ENCODE data around the gene GAL3ST2. TPM values are rescaled to one million over a fixed set of nuclear protein-coding genes. Genes with fewer than 3 reads are reported as not detected.

GAL3ST2 gene
- total RNA-seq, 2 experiments from 2014 or later = 1.5 to 1.9 TPM

- peaks cover 13% of the 10 kb centered on the region for H3K4me1 Mint-ChIP-seq (ENCODE audit: low read depth)
- H3K4me3 Mint-ChIP-seq = peak overlapping the region; percentile 7
- TF ChIP-seq, protein P1, sequence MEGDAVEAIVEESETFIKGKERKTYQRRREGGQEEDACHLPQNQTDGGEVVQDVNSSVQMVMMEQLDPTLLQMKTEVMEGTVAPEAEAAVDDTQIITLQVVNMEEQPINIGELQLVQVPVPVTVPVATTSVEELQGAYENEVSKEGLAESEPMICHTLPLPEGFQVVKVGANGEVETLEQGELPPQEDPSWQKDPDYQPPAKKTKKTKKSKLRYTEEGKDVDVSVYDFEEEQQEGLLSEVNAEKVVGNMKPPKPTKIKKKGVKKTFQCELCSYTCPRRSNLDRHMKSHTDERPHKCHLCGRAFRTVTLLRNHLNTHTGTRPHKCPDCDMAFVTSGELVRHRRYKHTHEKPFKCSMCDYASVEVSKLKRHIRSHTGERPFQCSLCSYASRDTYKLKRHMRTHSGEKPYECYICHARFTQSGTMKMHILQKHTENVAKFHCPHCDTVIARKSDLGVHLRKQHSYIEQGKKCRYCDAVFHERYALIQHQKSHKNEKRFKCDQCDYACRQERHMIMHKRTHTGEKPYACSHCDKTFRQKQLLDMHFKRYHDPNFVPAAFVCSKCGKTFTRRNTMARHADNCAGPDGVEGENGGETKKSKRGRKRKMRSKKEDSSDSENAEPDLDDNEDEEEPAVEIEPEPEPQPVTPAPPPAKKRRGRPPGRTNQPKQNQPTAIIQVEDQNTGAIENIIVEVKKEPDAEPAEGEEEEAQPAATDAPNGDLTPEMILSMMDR (IDR thresholded peaks at IDR 0.05) = no peak
- H3K36me3 Mint-ChIP-seq (ENCODE audit: low read depth) = peaks cover 27% of the 10 kb centered on the region
- no peaks in the 10 kb centered on the region for H3K27me3 ChIP-seq (ENCODE audit: control insufficient read depth in 1 of 2, insufficient read depth in 2 of 2, low read length in 2 of 2)
- ChIA-PET CTCF (interaction anchor here (1.6 to 2.3 kb wide), 3 partner anchors 25 to 62 kb away, joined by 6 to 7 read pairs (median 6); partner anchors contain the start of genes D2HGDH and ING5), POLR2A (interaction anchor here (1.1 to 1.4 kb wide), 2 partner anchors 23 to 96 kb away, joined by 3 to 5 read pairs; no protein-coding TSS in a partner anchor)
- peaks cover 0 to 9% of the 10 kb centered on the region in 2 experiments for H3K9me3 ChIP-seq (ENCODE audit: control insufficient read depth in 1 of 2, insufficient read depth in 1 of 2, low read length in 2 of 2)
- intact Hi-C loops (cut with DNase I, micrococcal nuclease) = no loop called here
- H3K9me3 Mint-ChIP-seq = peaks cover 3% of the 10 kb centered on the region
- H3K27ac ChIP-seq (ENCODE audit: low read depth in 1 of 2, low read length in 2 of 2) = peak overlapping the region; percentile 21 to 32
- peak in 4 of 14 experiments; percentile 5 to 64 (median 58) for DNase-seq
- H3K36me3 ChIP-seq (ENCODE audit: insufficient read depth, low read length) = peaks cover 6% of the 10 kb centered on the region
- peak overlapping the region; percentile 85 for H3K27ac Mint-ChIP-seq
- H3K27me3 Mint-ChIP-seq = no peaks in the 10 kb centered on the region
- H3K4me1 ChIP-seq (ENCODE audit: insufficient read depth, low read length) = peaks cover 61% of the 10 kb centered on the region
- peak; percentile 26 for ATAC-seq (ENCODE audit: poor library complexity)
- peak overlapping the region; percentile 26 for H3K4me3 ChIP-seq (ENCODE audit: low read length)
Observed at GRCh38 chr2:241763551-241764274, 12.9 kb upstream of the GAL3ST2 start.

- no peak overlapping the region for H3K27ac ChIP-seq (ENCODE audit: low read depth in 1 of 2, low read length in 2 of 2)
- no peaks in the 10 kb centered on the region for H3K27me3 Mint-ChIP-seq
- H3K4me1 ChIP-seq (ENCODE audit: insufficient read depth, low read length) = peaks cover 53% of the 10 kb centered on the region
- peak in 3 of 14 experiments; percentile 2 to 20 (median 9) for DNase-seq
- peaks cover 6% of the 10 kb centered on the region for H3K36me3 ChIP-seq (ENCODE audit: insufficient read depth, low read length)
- POLR2A ChIA-PET = no interaction called here
- no peak for ATAC-seq (ENCODE audit: poor library complexity)
- H3K4me3 Mint-ChIP-seq = no peak overlapping the region
- peaks cover 13% of the 10 kb centered on the region for H3K4me1 Mint-ChIP-seq (ENCODE audit: low read depth)
- CTCF ChIA-PET = interaction anchor here (2.3 kb wide), 1 partner anchor 24 kb away, joined by 7 read pairs; no protein-coding TSS in a partner anchor
- peak overlapping the region; percentile 85 for H3K27ac Mint-ChIP-seq
- peaks cover 3% of the 10 kb centered on the region for H3K9me3 Mint-ChIP-seq
- no peak overlapping the region for H3K4me3 ChIP-seq (ENCODE audit: low read length)
- TF ChIP-seq, protein P1 (IDR thresholded peaks at IDR 0.05) = no peak
- no peaks in the 10 kb centered on the region for H3K27me3 ChIP-seq (ENCODE audit: control insufficient read depth in 1 of 2, insufficient read depth in 2 of 2, low read length in 2 of 2)
- H3K9me3 ChIP-seq (ENCODE audit: control insufficient read depth in 1 of 2, insufficient read depth in 1 of 2, low read length in 2 of 2) = peaks cover 0 to 9% of the 10 kb centered on the region in 2 experiments
- intact Hi-C loops (cut with DNase I, micrococcal nuclease) = no loop called here
- H3K36me3 Mint-ChIP-seq (ENCODE audit: low read depth) = peaks cover 21% of the 10 kb centered on the region
Observed at GRCh38 chr2:241764275-241765241, 12.1 kb upstream of the GAL3ST2 start.

- H3K27ac ChIP-seq (ENCODE audit: low read depth in 1 of 2, low read length in 2 of 2) = no peak overlapping the region
- DNase-seq (peak in 3 of 14 experiments; percentile 1 to 32 (median 22)), ATAC-seq (ENCODE audit: poor library complexity) (no peak)
- ChIA-PET CTCF (no interaction called here), POLR2A (no interaction called here)
- no peaks in the 10 kb centered on the region for H3K27me3 Mint-ChIP-seq
- peaks cover 4% of the 10 kb centered on the region for H3K36me3 Mint-ChIP-seq (ENCODE audit: low read depth)
- no peaks in the 10 kb centered on the region for H3K9me3 ChIP-seq (ENCODE audit: control insufficient read depth in 1 of 2, insufficient read depth in 1 of 2, low read length in 2 of 2)
- H3K9me3 Mint-ChIP-seq = no peaks in the 10 kb centered on the region
- no peaks in the 10 kb centered on the region for H3K36me3 ChIP-seq (ENCODE audit: insufficient read depth, low read length)
- TF ChIP-seq, protein P1 (IDR thresholded peaks at IDR 0.05) = no peak
- H3K4me1 ChIP-seq (ENCODE audit: insufficient read depth, low read length) = peaks cover 35% of the 10 kb centered on the region
- no peak overlapping the region for H3K27ac Mint-ChIP-seq
- no peak overlapping the region for H3K4me3 Mint-ChIP-seq
- no peaks in the 10 kb centered on the region for H3K27me3 ChIP-seq (ENCODE audit: control insufficient read depth in 1 of 2, insufficient read depth in 2 of 2, low read length in 2 of 2)
- H3K4me3 ChIP-seq (ENCODE audit: low read length) = no peak overlapping the region
- intact Hi-C loops (cut with DNase I, micrococcal nuclease) = no loop called here
- H3K4me1 Mint-ChIP-seq (ENCODE audit: low read depth) = peaks cover 20% of the 10 kb centered on the region
Observed at GRCh38 chr2:241767464-241768250, 9.0 kb upstream of the GAL3ST2 start.
